ENCODE measurements around the gene RAP1GDS1. TPM values are rescaled to one million over a fixed set of nuclear protein-coding genes. Genes with fewer than 3 reads are reported as not detected.

Gene RAP1GDS1
- polyA plus RNA-seq, 3 donors, result 23.6 to 37.9 (median 37.8) TPM

- Mint-ChIP-seq H3K27ac (no peak overlapping the region), H3K4me1 (no peaks in the 10 kb centered on the region), H3K36me3 (no peaks in the 10 kb centered on the region), H3K4me3 (no peak overlapping the region), H3K9me3 (peaks cover 0 to 6% (median 0%) of the 10 kb centered on the region in 7 donors), H3K27me3 (ENCODE audit: low read depth in 3 of 3) (peaks cover 0 to 3% (median 0%) of the 10 kb centered on the region in 3 donors)
- Histone ChIP-seq H4K20me1 (ENCODE audit: insufficient read depth, low read length) (no peaks in the 10 kb centered on the region), H3K9ac (ENCODE audit: insufficient read depth, low read length, poor library complexity, severe bottlenecking) (no peak overlapping the region), H3K4me2 (replicated peaks; ENCODE audit: extremely low read depth, low read length, poor library complexity, severe bottlenecking) (no peak overlapping the region), H2AFZ (ENCODE audit: insufficient read depth, low read depth, low read length, poor library complexity, severe bottlenecking) (no peak overlapping the region), H3K4me1 (ENCODE audit: control insufficient read depth in 1 of 2, insufficient read depth in 2 of 2, low read length in 2 of 2) (no peaks in the 10 kb centered on the region), H3K27me3 (ENCODE audit: control insufficient read depth in 2 of 2, insufficient read depth in 2 of 2, low read length in 2 of 2) (no peaks in the 10 kb centered on the region), H3K36me3 (replicated peaks in 1 of 2; ENCODE audit: control insufficient read depth in 1 of 2, insufficient read depth in 2 of 2, low read length in 2 of 2) (no peaks in the 10 kb centered on the region), H3K9me3 (replicated peaks in 1 of 2; ENCODE audit: control insufficient read depth in 1 of 2, insufficient read depth in 1 of 2, low read length in 2 of 2) (no peaks in the 10 kb centered on the region), H3K79me2 (ENCODE audit: insufficient read depth, low read length) (no peaks in the 10 kb centered on the region), H3K27ac (ENCODE audit: low read depth in 1 of 2, low read length in 2 of 2) (no peak overlapping the region), H3K4me3 (replicated peaks in 1 of 3; ENCODE audit: low read depth in 2 of 3, low read length in 3 of 3) (no peak overlapping the region)
- no peak for TF ChIP-seq CTCF (IDR thresholded peaks at IDR 0.05)
- no peak for DNase-seq
- intact Hi-C loops (cut with micrococcal nuclease), result no loop called here
- WGBS (ENCODE audit: insufficient coverage), result 95% methylated on average over 4 of the region's 5 CpGs
Measured at GRCh38 chr4:98480535-98480934, 219.4 kb downstream of the RAP1GDS1 start.

- Histone ChIP-seq H3K27me3 (ENCODE audit: control insufficient read depth in 2 of 2, insufficient read depth in 2 of 2, low read length in 2 of 2) (no peaks in the 10 kb centered on the region), H3K36me3 (replicated peaks in 1 of 2; ENCODE audit: control insufficient read depth in 1 of 2, insufficient read depth in 2 of 2, low read length in 2 of 2) (no peaks in the 10 kb centered on the region), H3K27ac (ENCODE audit: low read depth in 1 of 2, low read length in 2 of 2) (no peak overlapping the region), H3K9me3 (replicated peaks in 1 of 2; ENCODE audit: control insufficient read depth in 1 of 2, insufficient read depth in 1 of 2, low read length in 2 of 2) (no peaks in the 10 kb centered on the region), H2AFZ (ENCODE audit: insufficient read depth, low read depth, low read length, poor library complexity, severe bottlenecking) (no peak overlapping the region), H4K20me1 (ENCODE audit: insufficient read depth, low read length) (no peaks in the 10 kb centered on the region), H3K4me2 (replicated peaks; ENCODE audit: extremely low read depth, low read length, poor library complexity, severe bottlenecking) (no peak overlapping the region), H3K4me3 (replicated peaks in 1 of 3; ENCODE audit: low read depth in 2 of 3, low read length in 3 of 3) (no peak overlapping the region), H3K4me1 (ENCODE audit: control insufficient read depth in 1 of 2, insufficient read depth in 2 of 2, low read length in 2 of 2) (no peaks in the 10 kb centered on the region), H3K79me2 (ENCODE audit: insufficient read depth, low read length) (no peaks in the 10 kb centered on the region), H3K9ac (ENCODE audit: insufficient read depth, low read length, poor library complexity, severe bottlenecking) (no peak overlapping the region)
- no peak for TF ChIP-seq CTCF (IDR thresholded peaks at IDR 0.05)
- no peak overlapping the region for H3K27ac Mint-ChIP-seq
- no peaks in the 10 kb centered on the region for H3K4me1 Mint-ChIP-seq
- peaks cover 0 to 6% (median 0%) of the 10 kb centered on the region in 7 donors for H3K9me3 Mint-ChIP-seq
- intact Hi-C loops (cut with micrococcal nuclease), result no loop called here
- no peak for DNase-seq
- H3K36me3 Mint-ChIP-seq, result no peaks in the 10 kb centered on the region
- WGBS (ENCODE audit: insufficient coverage), result 84% methylated on average over 3 of the region's 3 CpGs
- peaks cover 0 to 3% (median 0%) of the 10 kb centered on the region in 3 donors for H3K27me3 Mint-ChIP-seq (ENCODE audit: low read depth in 3 of 3)
- H3K4me3 Mint-ChIP-seq, result no peak overlapping the region
Measured at GRCh38 chr4:98481167-98481566, 220.0 kb downstream of the RAP1GDS1 start.

Measured in CD14-positive monocyte (primary cell).